Measurements from ENCODE around the gene JAZF1. TPM values are rescaled to one million over a fixed set of nuclear protein-coding genes. Genes with fewer than 3 reads are reported as not detected.

Gene JAZF1
- total RNA-seq, 1 experiment from 2014 or later: 15.3 TPM

DNA sequence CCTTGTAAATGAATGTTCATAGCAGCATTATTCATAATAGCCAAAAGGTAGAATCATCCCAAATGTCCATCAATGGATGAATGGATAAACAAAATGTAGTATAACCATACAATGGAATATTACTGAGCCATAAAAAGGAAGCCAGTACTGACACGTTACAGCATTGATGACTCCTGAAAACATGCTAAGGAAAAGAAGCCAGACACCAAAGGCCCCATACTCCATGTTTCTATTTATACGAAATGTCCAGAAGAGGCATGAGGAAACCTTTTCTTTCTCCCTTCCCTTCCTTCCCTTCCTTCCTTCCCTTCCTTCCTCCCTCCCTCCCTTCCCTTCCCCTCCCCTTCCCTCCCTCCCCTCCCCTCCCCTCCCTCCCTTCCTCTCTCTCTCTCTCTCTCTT, 131.9 kb downstream of the JAZF1 start:
- DNase-seq (ENCODE audit: low read depth, low spot score): no peak
- in situ Hi-C loops (cut with HindIII; ENCODE audit: low pct_unique_long_range_greater_than_20kb, low sequenced_read_pairs): no loop called here

DNA sequence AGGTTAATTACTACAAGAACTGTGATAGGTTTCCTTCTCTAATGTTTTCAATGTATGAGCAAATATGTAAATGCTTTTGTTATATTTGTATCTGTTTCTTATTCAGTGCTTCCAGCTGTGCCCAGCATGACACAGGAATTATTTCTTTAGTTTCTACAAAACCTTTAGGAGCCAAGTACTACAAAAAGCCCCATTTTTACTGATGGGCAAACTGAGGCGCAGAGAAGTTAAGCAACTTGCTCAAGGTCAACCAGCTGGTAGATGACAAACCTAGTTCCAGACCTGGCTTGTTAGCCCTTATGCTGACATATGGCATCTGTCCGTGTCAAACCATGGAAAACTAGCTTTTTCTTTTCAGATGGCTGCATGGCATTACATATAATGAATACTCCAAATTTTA, 134.6 kb downstream of the JAZF1 start:
- in situ Hi-C loops (cut with HindIII; ENCODE audit: low pct_unique_long_range_greater_than_20kb, low sequenced_read_pairs): no loop called here
- no peak for DNase-seq (ENCODE audit: low read depth, low spot score)

DNA sequence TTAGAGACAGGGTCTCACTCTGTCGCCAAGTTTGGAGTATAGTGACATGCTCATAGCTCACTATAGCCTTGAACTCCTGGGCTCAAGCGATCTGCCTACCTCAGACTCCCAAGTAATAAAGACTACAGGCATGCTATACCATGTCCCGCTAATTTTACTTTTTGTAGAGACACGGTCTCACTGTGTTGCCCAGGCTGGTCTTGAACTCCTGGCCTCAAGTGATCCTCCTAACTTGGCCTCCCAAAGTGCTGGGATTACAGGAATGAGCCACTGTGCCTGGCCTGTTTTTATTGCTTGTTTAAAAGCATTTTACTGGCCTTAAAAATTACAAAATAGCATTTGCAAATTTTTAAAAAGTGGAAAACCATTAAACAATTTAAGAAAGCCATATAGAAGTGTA, 135.0 kb downstream of the JAZF1 start:
- no peak for DNase-seq (ENCODE audit: low read depth, low spot score)
- in situ Hi-C loops (cut with HindIII; ENCODE audit: low pct_unique_long_range_greater_than_20kb, low sequenced_read_pairs): no loop called here

- no peak for DNase-seq (ENCODE audit: low read depth, low spot score)
These were observed 135.8 kb downstream of the JAZF1 start for GRCh38 chr7:28044825-28045224.

GRCh38 chr7:28042721-28043120, 137.9 kb downstream of the JAZF1 start:
- DNase-seq (ENCODE audit: low read depth, low spot score): no peak
- in situ Hi-C loops (cut with HindIII; ENCODE audit: low pct_unique_long_range_greater_than_20kb, low sequenced_read_pairs): no loop called here

More at GRCh38 chr7:28044825-28045224, 135.8 kb downstream of the JAZF1 start:
- in situ Hi-C loops (cut with HindIII; ENCODE audit: low pct_unique_long_range_greater_than_20kb, low sequenced_read_pairs): no loop called here

DNA sequence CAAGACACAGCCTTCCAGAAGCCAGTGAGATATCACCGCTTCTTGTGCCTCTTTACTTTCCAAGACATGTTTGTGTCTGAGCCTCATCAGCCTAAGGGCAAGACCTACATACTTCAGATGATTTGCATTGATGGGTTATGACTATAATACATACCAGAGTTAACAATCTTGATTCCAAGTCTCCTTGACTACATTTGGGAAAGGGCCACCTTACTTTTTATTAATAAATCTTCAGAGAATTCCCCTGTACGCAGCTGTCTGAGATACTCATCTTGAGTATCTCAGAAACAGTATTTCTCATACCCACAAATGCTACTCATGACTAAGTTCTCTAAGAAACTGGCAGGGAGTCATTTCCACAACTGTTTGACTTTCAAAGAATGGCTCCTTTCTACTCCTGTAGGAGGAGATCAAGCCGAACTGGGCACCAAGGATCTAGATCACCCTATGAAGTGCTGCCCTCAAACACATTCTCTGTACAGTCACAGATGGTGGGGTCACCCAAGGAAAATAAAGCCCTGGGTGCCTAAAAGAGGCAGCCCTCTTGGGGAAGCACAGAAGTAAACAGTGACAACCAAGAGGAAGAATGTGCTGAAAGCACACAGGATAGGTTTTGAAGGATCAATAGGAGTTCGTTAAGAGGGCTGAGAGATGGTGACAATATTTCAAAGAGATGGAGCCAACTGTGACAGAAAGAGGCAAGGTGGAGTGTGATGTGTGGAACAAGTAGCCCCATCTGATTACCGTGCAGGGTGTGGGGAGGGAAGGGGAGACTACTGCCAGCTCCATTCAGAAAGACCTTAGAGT, 138.9 kb downstream of the JAZF1 start:
- peak; percentile 56 for DNase-seq (ENCODE audit: low read depth, low spot score)
- in situ Hi-C loops (cut with HindIII; ENCODE audit: low pct_unique_long_range_greater_than_20kb, low sequenced_read_pairs): no loop called here

DNA sequence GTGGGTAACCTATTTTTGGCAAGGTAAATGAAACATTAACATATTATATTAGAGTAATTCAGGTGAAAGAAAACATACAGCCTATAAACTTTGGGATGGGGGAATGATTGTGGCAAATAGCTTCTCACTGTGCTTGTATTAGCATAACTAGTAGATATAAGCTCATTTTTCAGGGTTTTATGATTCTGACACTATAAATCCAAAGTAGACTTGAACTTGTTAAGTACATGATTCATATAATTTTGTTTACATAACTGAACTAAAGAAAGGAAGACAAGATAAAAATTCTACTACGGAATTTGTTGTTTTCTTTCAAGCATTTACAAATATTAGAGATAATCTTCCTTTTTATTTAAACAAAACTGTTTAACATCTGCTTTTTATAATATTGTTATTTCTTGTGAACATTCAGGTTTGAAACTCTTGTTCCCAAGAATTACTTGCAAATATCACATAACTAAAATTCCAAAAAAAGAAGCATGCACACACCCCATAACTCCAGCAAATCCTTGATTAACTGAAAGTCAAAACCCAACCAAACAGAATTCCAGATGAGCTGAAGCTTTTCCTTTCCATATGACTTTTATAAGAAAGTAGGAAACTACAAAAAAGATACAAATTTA, 142.3 kb downstream of the JAZF1 start:
- DNase-seq (ENCODE audit: low read depth, low spot score): no peak
- in situ Hi-C loops (cut with HindIII; ENCODE audit: low pct_unique_long_range_greater_than_20kb, low sequenced_read_pairs): no loop called here

DNA sequence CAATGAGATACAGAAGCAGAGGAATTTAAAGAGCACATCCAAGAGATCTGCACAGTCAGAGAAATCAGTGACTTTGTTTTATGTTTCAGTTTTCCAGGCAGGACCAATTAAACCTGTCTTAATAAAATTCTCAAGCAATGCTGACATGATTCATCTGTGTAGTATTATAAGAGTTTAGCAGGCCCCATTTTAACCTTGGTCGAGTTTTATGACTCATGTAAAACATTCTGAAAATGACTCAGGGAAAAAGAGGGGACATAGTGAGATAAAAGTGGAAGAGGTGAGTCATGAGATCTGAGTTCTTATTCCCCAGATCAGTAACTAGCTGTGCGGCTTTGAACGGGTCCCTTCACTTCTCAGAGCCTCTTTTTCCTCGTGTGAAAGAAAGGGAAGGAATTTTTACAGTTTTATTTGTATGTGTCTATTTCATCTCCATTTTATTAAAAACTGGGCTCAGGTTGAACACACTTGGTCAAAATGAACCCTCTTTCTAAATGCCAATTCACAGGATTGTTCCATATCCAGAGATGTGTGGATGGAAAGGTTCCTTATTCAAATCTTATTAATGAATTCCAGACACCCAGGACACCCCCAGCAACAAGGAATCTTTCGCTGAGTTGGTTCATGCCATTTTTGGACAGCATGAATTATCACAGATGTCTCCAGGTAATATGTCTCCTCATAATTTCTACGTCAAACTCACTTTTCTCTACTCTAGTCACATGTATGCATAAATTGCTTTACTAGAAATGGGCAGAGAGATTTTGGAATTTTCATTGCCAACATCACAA, 143.2 kb downstream of the JAZF1 start:
- peak; percentile 46 for DNase-seq (ENCODE audit: low read depth, low spot score)
- in situ Hi-C loops (cut with HindIII; ENCODE audit: low pct_unique_long_range_greater_than_20kb, low sequenced_read_pairs): no loop called here

- no peak for DNase-seq (ENCODE audit: low read depth, low spot score)
These were observed 143.9 kb downstream of the JAZF1 start for GRCh38 chr7:28036696-28037095.

DNA sequence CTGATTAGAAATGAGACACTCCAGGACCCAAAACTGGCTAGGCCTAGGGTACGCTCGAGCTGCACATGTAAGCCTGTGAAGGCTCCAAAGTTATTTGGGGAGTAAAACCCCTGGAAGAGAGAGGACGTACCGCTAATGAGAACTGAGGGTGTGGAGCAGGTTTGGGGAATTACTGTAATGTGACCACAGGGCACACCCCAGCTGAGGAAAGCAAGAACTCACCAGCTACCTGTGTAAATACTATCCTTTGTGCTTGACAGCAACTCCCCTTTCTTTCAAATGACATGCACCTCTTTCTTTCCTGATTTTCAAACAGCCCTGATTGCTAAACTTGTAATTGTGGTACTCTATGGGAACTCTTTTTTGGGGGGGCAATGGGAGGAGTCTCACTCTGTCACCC, 147.2 kb downstream of the JAZF1 start:
- no peak for DNase-seq (ENCODE audit: low read depth, low spot score)
- in situ Hi-C loops (cut with HindIII; ENCODE audit: low pct_unique_long_range_greater_than_20kb, low sequenced_read_pairs): no loop called here

More at GRCh38 chr7:28036696-28037095, 143.9 kb downstream of the JAZF1 start:
- in situ Hi-C loops (cut with HindIII; ENCODE audit: low pct_unique_long_range_greater_than_20kb, low sequenced_read_pairs): no loop called here

DNA sequence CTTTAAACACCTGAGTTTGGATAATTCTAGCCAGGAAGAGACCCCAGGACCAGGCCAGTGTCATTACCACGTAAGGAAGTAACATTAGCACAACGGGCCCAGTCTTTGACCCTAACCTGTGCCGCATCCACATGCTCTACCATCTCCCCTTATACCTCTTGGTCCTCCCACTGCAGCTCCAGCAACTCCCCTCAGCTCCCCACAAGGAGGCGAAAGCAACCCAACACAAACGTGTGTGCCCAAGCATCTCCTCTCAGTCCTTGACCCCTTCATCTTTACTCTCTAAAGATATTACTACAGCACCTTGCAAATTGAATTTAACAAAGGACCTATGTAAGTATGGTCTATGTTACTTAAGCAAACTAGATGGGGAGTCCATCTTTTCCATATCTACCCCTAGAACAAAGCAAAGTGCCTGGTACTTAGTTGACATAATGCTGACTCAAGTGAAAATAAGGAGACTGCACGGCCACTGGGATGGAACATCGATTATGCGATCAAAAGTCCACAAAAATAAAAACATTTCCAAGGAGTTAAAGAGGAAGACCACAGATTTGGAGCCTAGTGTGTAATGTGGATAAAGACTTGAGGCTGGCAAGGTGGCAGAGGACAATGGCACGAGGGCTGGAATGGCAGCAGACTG, 147.7 kb downstream of the JAZF1 start:
- DNase-seq (ENCODE audit: low read depth, low spot score): no peak

DNA sequence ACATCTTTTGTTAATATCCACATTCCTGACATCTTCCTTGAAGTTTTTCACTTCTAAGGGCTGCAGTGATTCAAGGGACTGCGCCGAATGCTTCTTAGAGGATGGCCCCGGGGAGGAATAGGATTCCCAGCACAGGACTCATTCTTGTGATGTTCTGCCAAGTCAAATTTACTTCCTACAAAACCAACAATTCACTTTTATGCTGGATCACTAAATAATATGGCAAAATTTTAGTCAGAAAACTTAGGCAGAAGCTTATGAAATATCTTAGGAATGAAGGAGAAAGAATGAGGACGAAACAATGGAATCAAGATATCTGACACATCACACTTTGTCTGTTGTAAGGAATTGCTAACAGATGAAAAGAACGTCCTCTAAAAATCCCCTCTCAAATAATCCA, 151.5 kb downstream of the JAZF1 start:
- DNase-seq (ENCODE audit: low read depth, low spot score): no peak
- in situ Hi-C loops (cut with HindIII; ENCODE audit: low pct_unique_long_range_greater_than_20kb, low sequenced_read_pairs): no loop called here

More for the DNA sequence above, 147.7 kb downstream of the JAZF1 start:
- in situ Hi-C loops (cut with HindIII; ENCODE audit: low pct_unique_long_range_greater_than_20kb, low sequenced_read_pairs): no loop called here

DNA sequence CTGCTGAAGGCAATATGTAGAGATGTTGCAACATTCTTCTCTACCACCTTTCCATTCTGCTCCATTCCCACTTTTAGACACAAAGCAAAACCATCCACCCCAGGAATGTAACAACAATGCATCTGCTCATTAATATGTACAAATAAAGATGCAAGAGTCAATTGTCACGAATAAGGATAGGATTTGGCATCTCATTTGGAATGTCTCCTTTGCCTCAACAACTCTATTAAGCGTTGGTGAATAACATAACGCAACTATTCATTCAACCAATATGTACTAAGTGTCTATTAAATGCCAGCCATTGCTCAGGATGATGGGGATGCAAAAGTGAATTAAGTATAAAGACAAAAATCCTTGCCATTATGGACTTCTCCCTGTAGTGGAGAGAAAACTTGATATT, 152.1 kb downstream of the JAZF1 start:
- no peak for DNase-seq (ENCODE audit: low read depth, low spot score)
- in situ Hi-C loops (cut with HindIII; ENCODE audit: low pct_unique_long_range_greater_than_20kb, low sequenced_read_pairs): no loop called here

GRCh38 chr7:28026237-28026636, 154.4 kb downstream of the JAZF1 start:
- DNase-seq (ENCODE audit: low read depth, low spot score): no peak
- in situ Hi-C loops (cut with HindIII; ENCODE audit: low pct_unique_long_range_greater_than_20kb, low sequenced_read_pairs): no loop called here

DNA sequence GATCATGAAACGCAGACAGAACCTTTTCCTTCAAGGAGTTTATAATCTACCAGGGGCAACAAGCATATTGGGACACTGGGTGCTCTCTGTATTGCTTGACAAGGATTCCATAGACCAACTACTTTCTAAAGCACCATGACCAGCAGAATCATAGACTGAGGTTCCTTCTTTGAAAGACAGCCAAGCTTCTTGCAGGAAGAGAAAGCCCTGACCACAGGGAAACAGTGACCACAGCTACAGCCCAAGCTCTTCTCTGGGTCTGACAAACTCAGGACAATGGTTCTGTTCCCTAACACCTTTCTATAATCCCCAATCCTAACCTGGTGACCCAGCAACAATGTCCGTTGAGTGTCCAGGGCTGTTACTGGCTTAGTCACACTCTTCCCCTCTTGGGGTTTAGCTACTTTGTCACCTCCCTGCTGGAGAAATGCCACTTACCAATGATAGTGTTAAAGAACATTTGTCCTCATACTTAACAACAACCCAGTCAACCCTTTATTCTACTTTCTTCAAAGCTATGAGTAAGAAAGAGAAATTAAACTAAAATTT, 155.7 kb downstream of the JAZF1 start:
- in situ Hi-C loops (cut with HindIII; ENCODE audit: low pct_unique_long_range_greater_than_20kb, low sequenced_read_pairs): no loop called here
- DNase-seq (ENCODE audit: low read depth, low spot score): no peak

DNA sequence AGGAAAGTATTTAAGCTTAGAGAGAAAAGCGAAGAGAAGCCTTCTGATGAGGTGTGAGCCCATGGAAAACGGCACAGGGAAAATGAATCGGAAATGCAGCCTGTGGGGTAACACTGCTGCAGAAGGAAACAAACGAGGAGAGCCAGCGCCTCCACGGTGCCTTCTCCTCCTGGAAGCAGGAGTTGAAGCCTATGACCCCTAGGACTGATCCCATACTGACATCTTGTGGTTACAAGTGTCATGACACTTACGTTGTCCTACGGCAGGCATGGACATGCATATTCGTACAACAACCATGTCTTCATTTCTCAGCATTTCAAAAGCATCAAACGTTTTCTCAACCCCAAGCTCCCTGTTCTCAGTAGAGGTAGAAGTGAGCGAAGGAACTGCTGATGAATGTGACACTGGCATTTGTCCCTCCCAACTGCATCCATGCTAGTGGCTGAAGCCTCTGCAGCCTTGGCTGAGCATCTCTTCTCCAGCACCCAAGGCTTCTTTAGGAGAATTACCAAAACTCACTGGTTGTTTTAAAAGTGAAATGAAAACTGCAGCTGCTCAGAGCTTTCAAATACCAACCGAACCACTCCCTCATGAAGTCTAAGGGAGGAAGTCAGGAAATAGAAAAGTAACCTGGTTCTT, 160.2 kb downstream of the JAZF1 start:
- in situ Hi-C loops (cut with HindIII; ENCODE audit: low pct_unique_long_range_greater_than_20kb, low sequenced_read_pairs): no loop called here
- peak; percentile 93 for DNase-seq (ENCODE audit: low read depth, low spot score)

GRCh38 chr7:28018856-28019465, 161.6 kb downstream of the JAZF1 start:
- DNase-seq (ENCODE audit: low read depth, low spot score): no peak
- in situ Hi-C loops (cut with HindIII; ENCODE audit: low pct_unique_long_range_greater_than_20kb, low sequenced_read_pairs): no loop called here
